ENCODE data around the gene DHRS3.

GRCh38 chr1:12626888-12627287 is 8.9 kb upstream of the DHRS3 start:
- TF ChIP-seq CTCF (IDR thresholded peaks at IDR 0.05) (no peak), EZH2 (IDR thresholded peaks at IDR 0.05; ENCODE audit: borderline replicate concordance, insufficient read depth, low read depth, low read length, poor library complexity, severe bottlenecking) (no peak)

Measured in B cell (primary cell).